Ascending aorta (tissue), 2 donors: ENCODE results near the gene DOCK9. TPM values are rescaled to one million over a fixed set of nuclear protein-coding genes. Genes with fewer than 3 reads are reported as not detected.

Experiments
- DNase-seq, 2 donors: peaks; one replicate each; pipeline ENCODE4 v3.0.0-alpha.2; 2019; ENCODE audit warnings: low spot score in 2 of 2
- H3K27ac ChIP-seq, 2 donors: fragments of 200-600 bp; sonication (generic); one replicate each; pipeline ENCODE4 v1.5.1; 2016 to 2017; ENCODE audit warnings: mild to moderate bottlenecking in 1 of 2
- H3K27me3 ChIP-seq: fragments of 200-600 bp; sonication (generic); one replicate; pipeline ENCODE4 v1.5.1; 2017
- H3K36me3 ChIP-seq, 2 donors: fragments of 200-600 bp; sonication (generic); one replicate each; pipeline ENCODE4 v1.5.1; 2016
- H3K4me1 ChIP-seq, 2 donors: fragments of 200-600 bp; sonication (generic); one replicate each; pipeline ENCODE4 v1.5.1; 2016 to 2017; ENCODE audit warnings: mild to moderate bottlenecking in 1 of 2
- H3K4me3 ChIP-seq, 2 donors: fragments of 200-600 bp; sonication (generic); one replicate each; pipeline ENCODE4 v1.5.1; 2016 to 2017; ENCODE audit warnings: mild to moderate bottlenecking in 1 of 2
- H3K9me3 ChIP-seq, 2 donors: fragments of 200-600 bp; sonication (generic); one replicate each; pipeline ENCODE4 v1.5.1; 2016
- intact Hi-C: fragments of 100-400 bp; cut with DNase I; formaldehyde crosslinking; loops from one replicate; pipeline ENCODE4 v1.15.1; 2023
- total RNA-seq: library from RNA; depleted of rRNA; stranded (reverse); fragments of >200 nt; gene quantifications from one replicate; pipeline ENCODE4 v1.1.0, GENCODE V29; 2016
- TF ChIP-seq, protein P1 (sequence below), 3 experiments: fragments of 200-600 bp in 2 of 3; fragments of 450-650 bp in 1 of 3; sonication (generic) in 2 of 3; IDR thresholded peaks; one replicate each; pipeline ENCODE4 v1.5.1; 2016 to 2019; ENCODE audit warnings: antibody characterized with exemption in 3 of 3, mild to moderate bottlenecking in 1 of 3, moderate library complexity in 1 of 3

The DOCK9 gene
- total RNA-seq, 1 donor from 2014 or later, result 88.2 TPM

DNA sequence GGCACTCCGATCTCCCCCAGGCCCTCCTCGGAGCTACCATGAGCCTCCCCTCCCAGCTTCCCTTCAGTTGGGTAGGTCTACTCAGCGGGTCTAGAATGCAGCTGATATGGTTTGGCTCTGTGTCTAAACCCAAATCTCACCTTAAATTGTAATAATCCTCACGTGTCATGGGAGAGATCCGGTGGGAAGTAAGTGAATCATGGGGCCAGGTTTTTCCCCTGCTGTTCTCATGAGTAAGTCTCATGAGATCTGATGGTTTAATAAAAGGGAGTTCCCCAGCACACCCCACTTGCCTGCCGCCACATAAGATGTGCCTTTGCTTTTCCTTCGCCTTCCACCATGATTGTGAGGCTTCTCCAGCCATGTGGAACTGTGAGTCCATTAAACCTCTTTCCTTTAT, 14.5 kb upstream of the DOCK9 start:
- H3K9me3 ChIP-seq, result no peaks in the 10 kb centered on the region

DNA sequence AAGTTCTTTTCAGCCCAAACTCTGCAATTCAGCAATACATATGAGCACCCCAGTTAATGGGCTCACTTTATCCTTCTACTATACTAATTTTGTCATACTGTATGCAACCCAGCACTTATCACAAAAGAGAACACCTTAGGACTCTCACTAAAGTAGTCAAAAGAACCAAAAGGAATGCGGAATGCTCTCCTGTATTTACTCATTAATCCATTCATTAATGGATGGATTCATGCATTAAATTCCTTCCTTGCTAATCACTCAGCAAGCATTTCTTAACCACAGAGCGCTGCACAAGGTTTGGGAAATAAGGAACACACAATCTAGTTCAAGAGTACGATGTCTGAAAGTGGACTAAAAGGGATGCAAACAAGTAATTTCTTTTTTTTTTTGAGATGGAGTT, 12.8 kb upstream of the DOCK9 start:
- Histone ChIP-seq H3K27ac (no peak overlapping the region), H3K4me3 (no peak overlapping the region), H3K4me1 (no peaks in the 10 kb centered on the region), H3K36me3 (no peaks in the 10 kb centered on the region), H3K27me3 (no peaks in the 10 kb centered on the region), H3K9me3 (no peaks in the 10 kb centered on the region)
- DNase-seq, result no peak
- intact Hi-C loops, result no loop called here
- TF ChIP-seq, protein P1, sequence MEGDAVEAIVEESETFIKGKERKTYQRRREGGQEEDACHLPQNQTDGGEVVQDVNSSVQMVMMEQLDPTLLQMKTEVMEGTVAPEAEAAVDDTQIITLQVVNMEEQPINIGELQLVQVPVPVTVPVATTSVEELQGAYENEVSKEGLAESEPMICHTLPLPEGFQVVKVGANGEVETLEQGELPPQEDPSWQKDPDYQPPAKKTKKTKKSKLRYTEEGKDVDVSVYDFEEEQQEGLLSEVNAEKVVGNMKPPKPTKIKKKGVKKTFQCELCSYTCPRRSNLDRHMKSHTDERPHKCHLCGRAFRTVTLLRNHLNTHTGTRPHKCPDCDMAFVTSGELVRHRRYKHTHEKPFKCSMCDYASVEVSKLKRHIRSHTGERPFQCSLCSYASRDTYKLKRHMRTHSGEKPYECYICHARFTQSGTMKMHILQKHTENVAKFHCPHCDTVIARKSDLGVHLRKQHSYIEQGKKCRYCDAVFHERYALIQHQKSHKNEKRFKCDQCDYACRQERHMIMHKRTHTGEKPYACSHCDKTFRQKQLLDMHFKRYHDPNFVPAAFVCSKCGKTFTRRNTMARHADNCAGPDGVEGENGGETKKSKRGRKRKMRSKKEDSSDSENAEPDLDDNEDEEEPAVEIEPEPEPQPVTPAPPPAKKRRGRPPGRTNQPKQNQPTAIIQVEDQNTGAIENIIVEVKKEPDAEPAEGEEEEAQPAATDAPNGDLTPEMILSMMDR (IDR thresholded peaks at IDR 0.05), result no peak

More for the DNA sequence above, 14.5 kb upstream of the DOCK9 start:
- no peak overlapping the region for H3K4me3 ChIP-seq
- no peak for DNase-seq
- intact Hi-C loops, result no loop called here
- no peaks in the 10 kb centered on the region for H3K36me3 ChIP-seq
- no peak overlapping the region for H3K27ac ChIP-seq
- TF ChIP-seq, protein P1 (IDR thresholded peaks at IDR 0.05), result no peak
- no peaks in the 10 kb centered on the region for H3K4me1 ChIP-seq
- no peaks in the 10 kb centered on the region for H3K27me3 ChIP-seq

DNA sequence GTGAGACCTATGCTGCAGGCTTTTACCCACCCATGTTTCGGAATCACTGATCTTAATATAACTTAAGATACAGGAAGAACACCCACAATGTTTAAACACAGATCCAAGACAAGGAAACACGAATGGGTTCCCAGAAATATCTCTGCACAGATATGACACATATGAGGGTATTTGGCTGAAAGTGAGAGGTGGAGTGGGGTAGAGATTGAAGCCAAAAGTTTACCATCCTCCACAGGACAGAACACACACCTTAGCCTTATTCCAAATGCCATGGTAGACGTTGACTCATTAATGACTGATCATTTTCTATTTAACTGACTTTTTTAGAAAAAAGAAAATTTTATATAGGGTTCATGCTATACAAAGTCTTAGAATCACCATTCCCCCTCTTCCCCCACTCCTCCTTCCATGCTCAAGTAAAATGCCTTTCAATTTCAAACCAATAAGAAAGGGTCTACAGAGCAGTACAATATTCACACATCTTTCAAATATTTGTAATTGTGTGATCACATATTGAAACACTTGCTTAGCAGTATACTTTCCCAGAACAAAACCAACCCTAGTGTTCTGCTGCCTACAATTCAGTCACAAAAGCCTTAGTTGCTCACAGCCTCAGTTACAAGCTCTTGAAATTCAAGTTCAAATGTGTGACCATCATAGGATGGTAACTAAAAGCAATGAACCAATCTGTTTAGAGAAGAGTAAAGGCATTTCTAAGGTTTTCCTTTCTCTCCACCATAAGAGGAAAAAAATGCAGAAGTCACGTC, 11.8 kb upstream of the DOCK9 start:
- H3K9me3 ChIP-seq, result no peaks in the 10 kb centered on the region
- no peak for DNase-seq
- H3K4me1 ChIP-seq, result no peaks in the 10 kb centered on the region
- H3K27me3 ChIP-seq, result no peaks in the 10 kb centered on the region
- H3K36me3 ChIP-seq, result no peaks in the 10 kb centered on the region
- no peak overlapping the region for H3K27ac ChIP-seq
- intact Hi-C loops, result no loop called here
- TF ChIP-seq, protein P1 (IDR thresholded peaks at IDR 0.05), result no peak
- H3K4me3 ChIP-seq, result no peak overlapping the region

DNA sequence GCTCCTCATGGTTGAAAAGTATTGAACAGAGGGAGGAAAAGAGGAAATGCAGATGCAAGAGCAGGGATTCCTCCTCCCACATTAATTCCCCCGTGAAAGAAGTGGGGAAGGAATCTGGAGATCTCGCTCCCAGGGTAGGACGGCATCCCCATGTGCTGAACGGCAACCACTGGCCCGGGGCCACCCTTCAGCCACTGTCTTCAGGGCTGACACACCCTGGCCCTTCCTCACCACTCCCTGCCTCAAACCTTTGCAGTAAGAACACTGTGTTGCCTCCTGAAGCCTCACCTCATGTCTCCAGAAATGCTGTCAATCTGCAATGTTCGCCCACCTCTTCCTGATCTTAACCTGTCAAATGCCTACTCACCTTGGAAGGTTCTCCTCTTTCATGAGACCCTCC, 10.9 kb upstream of the DOCK9 start:
- intact Hi-C loops, result no loop called here
- H3K4me3 ChIP-seq, result no peak overlapping the region

DNA sequence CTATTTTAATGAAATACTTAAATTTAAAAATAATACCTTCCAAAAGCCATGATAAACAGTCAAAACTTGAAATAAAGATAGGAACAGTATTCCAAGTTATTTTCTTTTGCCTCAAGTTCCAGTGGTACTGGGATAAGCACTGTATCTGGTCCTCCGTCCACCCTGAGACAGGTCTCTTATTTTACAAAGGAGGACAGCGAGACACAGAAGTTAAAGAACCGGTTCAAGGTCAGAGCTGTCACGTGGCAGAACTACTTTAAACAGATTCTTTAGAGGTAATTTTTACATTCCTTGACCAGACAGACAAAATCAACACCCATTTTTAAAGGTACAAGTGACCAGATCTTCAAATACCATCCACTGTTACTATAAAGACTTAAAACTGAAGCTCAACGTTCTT, 10.4 kb upstream of the DOCK9 start:
- Histone ChIP-seq H3K4me1 (peaks cover 0 to under 1% of the 10 kb centered on the region in 2 donors), H3K4me3 (no peak overlapping the region), H3K27ac (no peak overlapping the region), H3K9me3 (no peaks in the 10 kb centered on the region), H3K27me3 (no peaks in the 10 kb centered on the region), H3K36me3 (no peaks in the 10 kb centered on the region)
- no peak for DNase-seq
- intact Hi-C loops, result no loop called here
- TF ChIP-seq, protein P1 (IDR thresholded peaks at IDR 0.05), result no peak

More for the DNA sequence above, 10.9 kb upstream of the DOCK9 start:
- H3K36me3 ChIP-seq, result no peaks in the 10 kb centered on the region
- no peaks in the 10 kb centered on the region for H3K9me3 ChIP-seq
- no peaks in the 10 kb centered on the region for H3K27me3 ChIP-seq
- TF ChIP-seq, protein P1 (IDR thresholded peaks at IDR 0.05), result no peak
- DNase-seq, result no peak
- no peak overlapping the region for H3K27ac ChIP-seq
- H3K4me1 ChIP-seq, result no peaks in the 10 kb centered on the region
